HG03139 (cell line): ENCODE measurements around the gene C2orf92.

Experiments
- ATAC-seq: cut with Tn5 transposase; IDR thresholded peaks from one replicate; pipeline ENCODE4 v1.9.1; 2021; ENCODE audit not compliant: unreplicated experiment

C2orf92 gene

DNA sequence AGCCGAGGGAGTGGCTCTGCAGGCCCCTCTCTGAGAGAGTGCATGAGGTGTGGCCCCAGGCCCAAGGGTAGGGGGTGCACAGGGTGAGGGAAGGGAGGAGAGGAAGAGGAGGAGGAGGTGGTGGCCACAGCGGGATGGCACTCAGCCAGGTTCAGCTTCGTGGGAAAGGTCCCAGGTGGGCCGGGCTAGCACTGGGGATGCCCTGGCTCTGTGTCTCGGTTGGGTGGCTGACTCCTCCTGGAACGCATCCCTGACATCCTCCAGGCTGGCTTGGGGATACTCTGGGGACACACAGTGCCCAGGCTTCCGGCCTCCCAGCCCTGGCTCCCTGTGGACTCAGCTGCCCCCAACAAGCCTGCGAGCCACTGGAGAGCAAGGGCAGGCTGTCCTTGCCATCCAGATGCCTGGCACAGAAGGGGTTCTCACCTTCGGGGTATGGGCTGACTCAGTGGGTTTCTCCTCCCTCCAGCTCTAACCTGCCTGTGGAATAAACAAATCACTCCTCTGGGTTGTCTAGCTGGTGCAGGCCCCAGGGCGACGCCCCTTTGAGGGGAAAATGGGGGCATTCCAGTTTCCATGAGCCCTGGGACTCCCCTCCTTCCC, 43.3 kb downstream of the C2orf92 start:
- no peak for ATAC-seq

DNA sequence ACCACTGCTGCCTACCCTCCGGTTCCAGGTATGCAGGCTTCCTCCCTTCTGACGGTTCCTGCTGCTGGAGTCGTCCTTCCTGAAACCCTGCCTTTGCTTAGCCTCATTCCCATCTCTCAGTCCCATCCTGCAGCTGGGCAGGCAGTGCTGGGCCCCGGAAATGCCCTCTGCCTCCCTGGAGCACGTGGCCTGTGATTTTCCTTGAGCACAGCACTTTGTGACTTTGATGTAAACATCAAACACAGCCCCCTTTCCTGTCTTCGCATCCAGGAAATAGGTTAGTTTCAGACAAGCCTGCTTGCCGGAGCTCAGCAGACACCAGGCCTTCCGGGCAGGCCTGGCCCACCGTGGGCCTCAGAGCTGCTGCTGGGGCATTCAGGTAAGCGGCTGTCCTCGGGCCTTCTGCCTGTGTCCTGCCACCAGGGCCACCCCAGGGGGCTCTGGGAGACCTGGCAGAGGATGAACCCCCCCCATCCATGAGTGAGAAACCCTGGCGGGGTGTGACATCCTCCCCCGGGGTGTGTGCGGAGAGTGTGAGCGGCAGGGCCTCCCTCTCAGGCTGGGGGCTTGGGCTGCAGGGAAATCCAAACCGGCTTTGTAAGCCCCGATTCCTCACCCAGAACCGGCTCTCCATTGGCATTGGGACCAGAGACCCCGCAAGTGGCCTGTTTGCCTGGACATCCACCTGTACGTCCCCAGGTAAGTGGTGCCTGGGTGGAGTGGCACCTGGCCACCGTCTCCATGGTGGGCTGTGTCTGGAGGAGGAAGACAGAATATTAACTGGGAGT, 44.0 kb downstream of the C2orf92 start, which contains the start of gene ZAP70:
TSS of gene ZAP70 (plus strand) at position 281 of the 788 bp plus-strand sequence. CDS start 10,461 bp downstream, outside the sequence.
- ATAC-seq, result no peak

- ATAC-seq, result no peak
Observed at GRCh38 chr2:97714084-97714949, 44.8 kb downstream of the C2orf92 start.

DNA sequence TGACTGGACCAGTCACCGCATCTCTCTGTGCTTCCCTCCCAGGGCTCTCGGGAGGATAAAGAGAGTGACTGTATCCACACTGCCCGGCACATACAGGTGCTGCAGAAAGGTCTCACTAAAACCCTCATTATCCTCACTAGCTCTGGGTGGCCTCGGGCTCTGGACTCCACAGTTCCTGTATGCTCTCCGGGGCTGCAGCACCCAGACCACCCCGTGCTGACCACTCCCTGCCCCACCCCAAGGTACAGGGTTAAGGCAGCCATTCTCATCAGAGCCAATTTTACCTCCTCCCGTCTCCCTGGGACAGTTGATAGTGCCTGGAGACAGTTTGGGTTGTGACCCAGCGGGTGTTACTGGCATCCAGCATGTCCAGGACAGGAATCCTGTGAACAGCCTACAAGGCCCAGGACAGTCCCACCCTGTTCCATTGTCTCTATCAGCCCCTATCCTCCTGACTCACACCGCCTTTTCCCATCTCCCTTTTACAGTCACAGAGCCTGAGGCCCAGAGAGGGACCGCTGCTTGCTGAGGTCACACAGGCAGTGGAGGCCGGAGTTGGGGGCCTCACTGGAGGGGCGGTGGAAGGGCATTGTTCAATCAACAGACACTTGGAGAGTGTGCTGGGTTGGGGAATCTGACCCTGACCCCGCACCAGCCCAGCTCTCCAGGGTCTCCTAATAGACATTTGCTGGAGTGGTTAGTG, 45.6 kb downstream of the C2orf92 start:
- ATAC-seq, result no peak

DNA sequence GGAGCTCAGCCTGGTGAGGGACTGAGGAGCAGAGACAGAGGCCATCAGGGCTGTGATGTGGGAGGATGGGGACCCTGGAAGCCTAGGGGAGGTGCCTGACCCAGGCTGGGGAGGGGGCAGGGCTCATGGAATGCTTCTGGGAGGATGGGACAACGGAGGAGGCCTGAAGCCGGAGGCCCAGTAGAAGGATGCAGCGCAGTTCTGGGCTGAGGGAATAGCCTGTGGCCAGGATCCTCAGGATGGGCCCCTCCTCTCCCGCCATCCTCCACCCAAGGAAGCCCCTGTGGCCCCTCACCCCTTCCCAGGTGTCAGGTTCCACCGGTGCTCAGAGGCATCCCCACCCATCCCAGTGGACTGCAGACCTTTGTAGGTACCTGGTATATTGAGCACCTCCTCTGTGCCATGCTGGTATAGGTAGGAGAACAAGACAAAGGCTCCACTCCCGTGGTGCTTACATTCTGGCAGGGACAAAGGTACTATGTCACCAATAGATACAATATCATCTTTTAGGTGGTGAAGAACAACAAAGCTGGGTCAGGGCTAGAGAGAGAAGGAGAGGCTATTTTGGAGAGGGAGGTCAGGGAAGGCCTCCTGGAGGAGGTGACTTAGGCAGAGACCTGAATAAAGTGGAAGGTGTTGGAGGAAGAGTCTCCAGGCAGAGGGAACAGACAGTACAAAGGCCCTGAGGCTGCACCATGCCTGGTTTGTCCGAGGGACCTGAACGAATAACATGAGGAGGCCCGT, 46.6 kb downstream of the C2orf92 start:
- ATAC-seq, result no peak

GRCh38 chr2:97716695-97717612, 47.4 kb downstream of the C2orf92 start:
- no peak for ATAC-seq

- no peak for ATAC-seq
Observed at GRCh38 chr2:97717613-97717995, 48.1 kb downstream of the C2orf92 start.

GRCh38 chr2:97718051-97718882, 48.8 kb downstream of the C2orf92 start:
- peak; percentile 76 for ATAC-seq

DNA sequence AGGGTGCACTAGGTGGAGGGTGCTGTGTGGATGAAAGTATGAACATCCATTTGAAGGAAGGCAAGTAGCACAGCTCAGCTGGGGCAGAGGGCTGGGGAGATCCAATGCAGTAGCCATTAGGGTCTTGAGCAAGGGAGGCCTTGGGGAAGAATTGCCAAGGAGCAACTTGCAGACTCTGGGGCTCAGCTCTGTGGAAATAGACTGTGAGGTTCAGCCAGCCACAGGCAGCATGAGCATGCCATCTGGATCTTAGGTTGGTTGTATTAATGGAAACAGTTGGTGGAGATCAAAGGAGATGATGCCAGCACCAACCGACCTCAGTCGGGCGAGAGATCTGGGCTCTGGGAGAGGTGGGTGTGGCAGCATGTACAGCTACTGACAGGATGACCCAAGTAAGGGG, 49.4 kb downstream of the C2orf92 start:
- peak; percentile 12 for ATAC-seq

DNA sequence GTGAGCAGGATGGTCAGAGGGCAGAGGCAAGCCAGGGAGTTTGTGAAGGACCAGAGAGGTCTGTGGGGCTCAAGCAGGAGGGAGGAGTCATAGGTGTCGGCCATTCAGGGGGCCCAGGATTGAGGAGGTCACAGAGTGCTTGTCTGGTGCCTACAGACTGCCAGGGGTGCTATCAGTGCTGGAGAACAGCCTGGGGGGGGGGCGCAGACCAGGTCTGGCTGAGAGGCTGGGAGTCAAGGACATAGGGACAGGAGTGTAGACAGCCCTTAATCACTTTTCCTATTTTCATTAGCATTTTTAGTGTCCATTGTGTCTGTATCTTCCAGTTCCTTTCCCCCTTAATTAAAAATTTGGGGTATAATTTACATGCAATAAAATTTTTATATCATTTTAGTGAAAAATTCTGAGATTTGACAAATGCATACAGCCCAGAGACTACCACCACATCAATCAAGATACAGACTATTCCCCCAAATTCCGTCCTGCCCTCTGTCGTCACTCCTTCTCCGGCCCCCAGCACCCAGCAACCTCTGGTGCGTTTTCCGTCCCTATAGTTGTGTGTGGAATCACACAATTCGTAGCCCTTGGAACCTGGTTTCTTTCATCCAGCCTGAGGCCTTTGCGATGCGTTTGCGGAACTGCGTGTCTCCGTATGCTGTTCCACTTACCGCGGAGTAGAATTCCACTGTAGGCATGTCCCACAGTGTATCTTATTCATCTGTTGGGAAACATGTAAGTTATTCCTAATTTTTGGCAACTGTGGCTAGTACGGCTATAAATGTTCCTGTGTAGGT, 50.0 kb downstream of the C2orf92 start:
- ATAC-seq, result no peak

- no peak for ATAC-seq
Observed at GRCh38 chr2:97720746-97721145, 51.2 kb downstream of the C2orf92 start.

DNA sequence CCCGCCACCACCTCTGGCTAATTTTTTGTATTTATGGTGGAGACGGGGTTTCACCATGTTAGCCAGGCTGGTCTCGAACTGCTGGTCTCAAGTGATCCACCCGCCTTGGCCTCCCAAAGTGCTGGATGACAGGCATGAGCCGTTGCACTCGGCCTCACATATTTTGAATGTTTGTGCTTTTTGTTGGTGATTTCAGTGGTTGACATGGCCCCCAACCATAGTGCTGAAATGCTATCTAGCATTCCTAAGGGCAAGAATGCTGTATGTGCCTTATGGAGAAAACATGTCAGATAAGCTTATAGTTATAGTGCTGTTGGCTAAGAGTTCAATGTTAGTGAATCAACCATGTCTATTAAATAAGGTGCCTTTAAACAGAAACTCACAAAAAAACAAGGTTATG, 52.7 kb downstream of the C2orf92 start:
- no peak for ATAC-seq

- ATAC-seq, result no peak
Observed at GRCh38 chr2:97723156-97724072, 53.9 kb downstream of the C2orf92 start.

DNA sequence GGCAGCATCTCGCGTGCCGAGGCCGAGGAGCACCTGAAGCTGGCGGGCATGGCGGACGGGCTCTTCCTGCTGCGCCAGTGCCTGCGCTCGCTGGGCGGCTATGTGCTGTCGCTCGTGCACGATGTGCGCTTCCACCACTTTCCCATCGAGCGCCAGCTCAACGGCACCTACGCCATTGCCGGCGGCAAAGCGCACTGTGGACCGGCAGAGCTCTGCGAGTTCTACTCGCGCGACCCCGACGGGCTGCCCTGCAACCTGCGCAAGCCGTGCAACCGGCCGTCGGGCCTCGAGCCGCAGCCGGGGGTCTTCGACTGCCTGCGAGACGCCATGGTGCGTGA, 54.5 kb downstream of the C2orf92 start:
- ATAC-seq, result no peak

- no peak for ATAC-seq
Observed at GRCh38 chr2:97724501-97724900, 55.0 kb downstream of the C2orf92 start.

- no peak for ATAC-seq
Observed at GRCh38 chr2:97724946-97725688, 55.6 kb downstream of the C2orf92 start.
